H1 (cell line): ENCODE data around the gene TMEM181. TPM values are rescaled to one million over a fixed set of nuclear protein-coding genes. Genes with fewer than 3 reads are reported as not detected.

ENCODE experiments used
- CTCF ChIA-PET: fragments of 300-600 bp; sonication (Branson Sonifier 250); formaldehyde crosslinking; loops from one replicate; lab custom pipeline; 2021; ENCODE audit not compliant: partially characterized antibody; lab: Charles Lee
- POLR2A ChIA-PET: fragments of 300-600 bp; sonication (Branson Sonifier 250); formaldehyde crosslinking; loops from one replicate; lab custom pipeline; 2021; ENCODE audit warnings: inconsistent platforms; ENCODE audit not compliant: partially characterized antibody; lab: Charles Lee
- DNase-seq, 2 experiments: peaks; one replicate each; pipeline versions ENCODE4 v3.0.0 to v3.0.0-alpha.2; 2010 to 2022; ENCODE audit warnings: low spot score in 2 of 2, low read depth in 1 of 2, mixed read lengths in 1 of 2
- FAIRE-seq: peaks from 2 replicates; lab custom pipeline; 2011; peaks lifted over from hg19 to GRCh38; lab: Jason Lieb, UNC
- H2AFZ ChIP-seq: 2 replicates; pipeline ENCODE4 v1.8.1; 2012; ENCODE audit warnings: low read length, inconsistent platforms
- H2AK5ac ChIP-seq: 2 replicates; pipeline ENCODE4 v1.6.1; 2013; ENCODE audit warnings: low read depth, low read length
- H2BK120ac ChIP-seq: replicated peaks from 2 replicates; pipeline ENCODE3; 2013; ENCODE audit warnings: low read depth, low read length, inconsistent platforms
- H2BK12ac ChIP-seq: 2 replicates; pipeline ENCODE4 v1.6.1; 2013; ENCODE audit warnings: low read depth, low read length
- H2BK15ac ChIP-seq: 2 replicates; pipeline ENCODE4 v1.6.1; 2013; ENCODE audit warnings: low read length
- H2BK20ac ChIP-seq: 2 replicates; pipeline ENCODE4 v1.6.1; 2013; ENCODE audit warnings: low read length
- H2BK5ac ChIP-seq: 2 replicates; pipeline ENCODE4 v1.6.1; 2013; ENCODE audit warnings: low read depth, low read length
- H3K14ac ChIP-seq: 2 replicates; pipeline ENCODE4 v1.6.1; 2013; ENCODE audit warnings: inconsistent platforms; ENCODE audit not compliant: insufficient read length
- H3K18ac ChIP-seq: 2 replicates; pipeline ENCODE4 v1.6.1; 2013; ENCODE audit warnings: low read length; ENCODE audit errors: extremely low read depth
- H3K23ac ChIP-seq: 2 replicates; pipeline ENCODE4 v1.6.1; 2013; ENCODE audit warnings: inconsistent platforms; ENCODE audit not compliant: insufficient read length
- H3K23me2 ChIP-seq: 2 replicates; pipeline ENCODE4 v1.6.1; 2013; ENCODE audit warnings: low read depth, low read length
- H3K27ac ChIP-seq: 2 replicates; pipeline ENCODE4 v1.6.1; 2011; ENCODE audit warnings: low read depth, low read length, inconsistent platforms
- H3K27me3 ChIP-seq, 4 experiments: replicated peaks in 1 of 4; 1 replicate in 1 of 4; 2 replicates in 3 of 4; pipeline versions ENCODE4 v1.6.1 to v1.8.1; 2011 to 2013; ENCODE audit warnings: low read length in 3 of 4, mild to moderate bottlenecking in 3 of 4, inconsistent platforms in 2 of 4, mixed read lengths in 2 of 4, moderate library complexity in 1 of 4; ENCODE audit not compliant: control insufficient read depth in 3 of 4, insufficient read depth in 3 of 4; ENCODE audit errors: extremely low read depth in 1 of 4
- H3K36me3 ChIP-seq, 4 experiments: 2 replicates each; pipeline versions ENCODE4 v1.6.1 to v1.8.1; 2011 to 2013; ENCODE audit warnings: mild to moderate bottlenecking in 4 of 4, low read length in 3 of 4, moderate library complexity in 2 of 4, control low read depth in 1 of 4, inconsistent platforms in 1 of 4; ENCODE audit not compliant: insufficient read depth in 4 of 4, control insufficient read depth in 2 of 4
- H3K4ac ChIP-seq: replicated peaks from 2 replicates; pipeline ENCODE3; 2013; ENCODE audit warnings: low read length, low read depth, mixed read lengths, inconsistent platforms; ENCODE audit not compliant: insufficient read length
- H3K4me1 ChIP-seq, 4 experiments: replicated peaks in 1 of 4; 1 replicate in 1 of 4; 2 replicates in 3 of 4; pipeline versions ENCODE4 v1.6.1 to v1.8.1; 2011 to 2013; ENCODE audit warnings: low read length in 3 of 4, inconsistent platforms in 2 of 4, mixed read lengths in 1 of 4; ENCODE audit not compliant: insufficient read depth in 4 of 4, control insufficient read depth in 3 of 4
- H3K4me2 ChIP-seq, 2 experiments: 2 replicates each; pipeline versions ENCODE4 v1.6.1 to v1.8.1; 2011 to 2013; ENCODE audit warnings: low read depth in 2 of 2, low read length in 2 of 2, control low read depth in 1 of 2, inconsistent platforms in 1 of 2, mild to moderate bottlenecking in 1 of 2; ENCODE audit not compliant: insufficient read depth in 1 of 2
- H3K4me3 ChIP-seq, 4 experiments: fragments of 200-600, 300-600 bp in 1 of 4; sonication (generic), shearing (Covaris generic), sonication (Bioruptor Twin) in 1 of 4; 2 replicates each; pipeline versions ENCODE4 v1.5.1 to v1.8.1; 2011 to 2016; ENCODE audit warnings: low read length in 4 of 4, low read depth in 3 of 4, control low read depth in 2 of 4, inconsistent platforms in 2 of 4, mild to moderate bottlenecking in 2 of 4, mixed read lengths in 1 of 4, moderate library complexity in 1 of 4; ENCODE audit not compliant: insufficient read depth in 2 of 4; ENCODE audit errors: extremely low read depth in 1 of 4
- H3K56ac ChIP-seq: replicated peaks from 2 replicates; pipeline ENCODE3; 2013; ENCODE audit warnings: low read depth, mild to moderate bottlenecking, mixed read lengths, low read length, inconsistent platforms; ENCODE audit not compliant: insufficient read length
- H3K79me1 ChIP-seq: 2 replicates; pipeline ENCODE4 v1.6.1; 2013; ENCODE audit warnings: low read depth, low read length, control low read depth
- H3K79me2 ChIP-seq, 2 experiments: 2 replicates each; pipeline versions ENCODE4 v1.6.1 to v1.8.1; 2012 to 2013; ENCODE audit warnings: low read length in 2 of 2, mild to moderate bottlenecking in 2 of 2, inconsistent platforms in 1 of 2; ENCODE audit not compliant: insufficient read depth in 2 of 2, control insufficient read depth in 1 of 2
- H3K9ac ChIP-seq, 4 experiments: replicated peaks in 1 of 4; 1 replicate in 1 of 4; 2 replicates in 3 of 4; pipeline versions ENCODE4 v1.6.1 to v1.8.1; 2011 to 2013; ENCODE audit warnings: low read depth in 3 of 4, low read length in 3 of 4, control low read depth in 2 of 4, mild to moderate bottlenecking in 2 of 4, moderate library complexity in 2 of 4, inconsistent platforms in 1 of 4; ENCODE audit errors: extremely low read depth in 1 of 4
- H3K9me3 ChIP-seq, 2 experiments: 2 replicates each; pipeline versions ENCODE4 v1.6.1 to v1.8.1; 2012 to 2013; ENCODE audit warnings: mild to moderate bottlenecking in 2 of 2, moderate library complexity in 2 of 2, control low read depth in 1 of 2, inconsistent platforms in 1 of 2, low read depth in 1 of 2, low read length in 1 of 2, mixed read lengths in 1 of 2; ENCODE audit not compliant: insufficient read depth in 2 of 2
- H4K20me1 ChIP-seq, 2 experiments: replicated peaks in 1 of 2; 2 replicates each; pipeline versions ENCODE3 to v1.8.1; 2011 to 2013; ENCODE audit warnings: inconsistent platforms in 2 of 2, low read length in 2 of 2, mild to moderate bottlenecking in 1 of 2; ENCODE audit not compliant: insufficient read depth in 2 of 2, control insufficient read depth in 1 of 2
- H4K5ac ChIP-seq: 2 replicates; pipeline ENCODE4 v1.6.1; 2013; ENCODE audit warnings: low read length, low read depth, mixed read lengths, inconsistent platforms; ENCODE audit not compliant: insufficient read length
- H4K8ac ChIP-seq: 2 replicates; pipeline ENCODE4 v1.8.0; 2013; ENCODE audit warnings: mild to moderate bottlenecking, moderate library complexity, low read length, inconsistent platforms; ENCODE audit not compliant: insufficient read depth; ENCODE audit errors: extremely low read depth
- H4K91ac ChIP-seq: replicated peaks from 2 replicates; pipeline ENCODE3; 2013; ENCODE audit warnings: low read length, mixed read lengths, inconsistent platforms; ENCODE audit not compliant: insufficient read length
- MAFK ChIP-seq: IDR thresholded peaks from 2 replicates; pipeline ENCODE4 v1.6.1; 2012; ENCODE audit warnings: low read depth, mild to moderate bottlenecking, improper control_type of control experiment, low read length
- PHF8 ChIP-seq: fragments of 200-600 bp; sonication (generic); conservative IDR thresholded peaks from 2 replicates; pipeline ENCODE4 v1.7.1; 2012; ENCODE audit warnings: low read depth, mild to moderate bottlenecking, inconsistent platforms, low read length, moderate library complexity
- WGBS, 2 experiments: shearing (Covaris generic) in 1 of 2; methylation state at CpG; one replicate each; pipeline versions ENCODE4 v1.1.6 to v1.1.7; 2013 to 2015; ENCODE audit warnings: low lambda C conversion rate in 2 of 2, mixed read lengths in 2 of 2, inconsistent platforms in 1 of 2, low coverage in 1 of 2, missing lambda C conversion rate in 1 of 2; ENCODE audit not compliant: insufficient replicate concordance in 2 of 2, insufficient coverage in 1 of 2, insufficient read length in 1 of 2; ENCODE audit errors: extremely low coverage in 1 of 2, missing lambda C conversion rate in 1 of 2; 5-methylcytosine and 5-hydroxymethylcytosine counted together
- polyA plus RNA-seq, 7 experiments: library from polyadenylated mRNA; depleted of rRNA in 3 of 7; stranded (reverse) in 5 of 7; unstranded in 2 of 7; fragments of >200 nt in 5 of 7; fragments of 200-250 nt in 2 of 7; gene quantifications; 1 replicate in 5 of 7; 2 replicates in 1 of 7; 4 replicates in 1 of 7; pipeline versions ENCODE4 v1.2.1 to v1.2.3, GENCODE V29; 2011 to 2013; ENCODE audit warnings: missing spikeins in 2 of 7, mixed read lengths in 2 of 7
- total RNA-seq: library from RNA; stranded (reverse); fragmentation: NEBNext Ultra II Directional; extraction: Animal tissue kit (Norgen Biotek cat#: 25700); gene quantifications from 2 replicates; pipeline ENCODE4 v1.2.1, GENCODE V29; 2021

Gene TMEM181
- total and polyA plus RNA-seq, 2 of the 8 experiments (the other 6 are each of a cell fraction or from before 2014, with no cell fraction given), result 8.6 to 19.0 TPM

- Histone ChIP-seq H3K4ac (no peak overlapping the region), H3K79me1 (no peaks in the 10 kb centered on the region; the same call in 1 of the 2 replicates), H3K9me3 (no peaks in the 10 kb centered on the region), H4K20me1 (peaks cover 3 to 11% of the 10 kb centered on the region in 2 experiments), H3K23ac (no peak overlapping the region), H3K9ac (no peak overlapping the region), H3K27ac (no peak overlapping the region), H3K79me2 (no peaks in the 10 kb centered on the region), H2BK12ac (no peak overlapping the region), H2BK20ac (no peak overlapping the region), H2BK120ac (no peak overlapping the region), H3K4me1 (no peaks in the 10 kb centered on the region), H2BK15ac (no peak overlapping the region), H3K23me2 (peaks cover 2% of the 10 kb centered on the region; the same call in 1 of the 2 replicates), H3K56ac (no peak overlapping the region), H3K4me3 (no peak overlapping the region), H2AFZ (no peak overlapping the region), H3K14ac (no peak overlapping the region), H4K91ac (no peak overlapping the region), H2BK5ac (no peak overlapping the region), H4K5ac (no peak overlapping the region), H4K8ac (no peak overlapping the region), H3K36me3 (peaks cover 0 to 17% (median 3%) of the 10 kb centered on the region in 4 experiments; a peak in 5 of 8 replicates), H2AK5ac (no peak overlapping the region), H3K27me3 (no peaks in the 10 kb centered on the region; a peak in 1 of 7 replicates), H3K4me2 (no peak overlapping the region), H3K18ac (no peak overlapping the region)
- ChIA-PET CTCF (interaction anchor here (0.5 to 3.2 kb wide), 6 partner anchors 9 to 372 kb away, joined by 3 to 11 read pairs (median 3); no protein-coding TSS in a partner anchor), POLR2A (interaction anchor here (1.1 to 1.7 kb wide), 2 partner anchors 12 to 45 kb away, joined by 3 to 5 read pairs; partner anchors contain the start of gene DYNLT1)
- no peak for DNase-seq
- no peak for FAIRE-seq
- WGBS, 2 experiments, result 96% methylated on average over 18 of the region's 18 CpGs; no CpG with 5 or more reads in 1 of the 2 experiments
- TF ChIP-seq PHF8 (no peak), MAFK (no peak)
These were observed 39.7 kb downstream of the TMEM181 start for GRCh38 chr6:158599635-158600034.
